HCT116 (cell line): ENCODE data around the gene KRTAP12-1.

Experiments
- CEBPB ChIP-seq: IDR thresholded peaks from 2 replicates; pipeline ENCODE4 v1.6.1; 2012; ENCODE audit warnings: low read depth
- TF ChIP-seq, protein P1 (sequence below), 3 experiments: fragments of 200-600 bp in 1 of 3; sonication (generic) in 1 of 3; IDR thresholded peaks in 2 of 3; conservative IDR thresholded peaks in 1 of 3; 2 replicates each; pipeline ENCODE4 v1.5.1; 2012 to 2017; ENCODE audit warnings: low read depth in 2 of 3, low read length in 2 of 3, antibody characterized with exemption in 1 of 3, borderline replicate concordance in 1 of 3, control low read depth in 1 of 3, mild to moderate bottlenecking in 1 of 3, mixed read lengths in 1 of 3, mixed run types in 1 of 3, moderate library complexity in 1 of 3; ENCODE audit not compliant: insufficient read depth in 1 of 3
- TF ChIP-seq, protein P2 (sequence below): IDR thresholded peaks from 2 replicates; pipeline ENCODE4 v1.6.1; 2012

DNA sequence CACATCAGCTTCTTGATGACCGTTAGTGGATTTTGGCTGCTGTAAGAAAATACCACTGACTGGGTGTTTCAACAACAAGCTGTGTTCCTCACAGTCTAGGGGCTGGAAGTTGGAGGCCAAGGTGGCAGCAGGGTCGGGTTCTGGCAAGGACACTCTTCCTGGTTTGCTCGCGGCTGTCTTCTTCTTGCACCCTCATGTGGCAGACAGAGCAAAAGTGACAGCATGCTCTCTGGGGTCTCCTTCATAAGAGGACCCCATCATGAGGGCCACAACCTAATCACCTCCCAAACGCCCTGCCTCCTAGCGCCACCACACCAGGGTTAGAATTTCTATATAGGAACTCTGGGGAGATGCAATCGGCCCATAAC lies 48.0 kb upstream of the KRTAP12-1 start:
- TF ChIP-seq, protein P1, sequence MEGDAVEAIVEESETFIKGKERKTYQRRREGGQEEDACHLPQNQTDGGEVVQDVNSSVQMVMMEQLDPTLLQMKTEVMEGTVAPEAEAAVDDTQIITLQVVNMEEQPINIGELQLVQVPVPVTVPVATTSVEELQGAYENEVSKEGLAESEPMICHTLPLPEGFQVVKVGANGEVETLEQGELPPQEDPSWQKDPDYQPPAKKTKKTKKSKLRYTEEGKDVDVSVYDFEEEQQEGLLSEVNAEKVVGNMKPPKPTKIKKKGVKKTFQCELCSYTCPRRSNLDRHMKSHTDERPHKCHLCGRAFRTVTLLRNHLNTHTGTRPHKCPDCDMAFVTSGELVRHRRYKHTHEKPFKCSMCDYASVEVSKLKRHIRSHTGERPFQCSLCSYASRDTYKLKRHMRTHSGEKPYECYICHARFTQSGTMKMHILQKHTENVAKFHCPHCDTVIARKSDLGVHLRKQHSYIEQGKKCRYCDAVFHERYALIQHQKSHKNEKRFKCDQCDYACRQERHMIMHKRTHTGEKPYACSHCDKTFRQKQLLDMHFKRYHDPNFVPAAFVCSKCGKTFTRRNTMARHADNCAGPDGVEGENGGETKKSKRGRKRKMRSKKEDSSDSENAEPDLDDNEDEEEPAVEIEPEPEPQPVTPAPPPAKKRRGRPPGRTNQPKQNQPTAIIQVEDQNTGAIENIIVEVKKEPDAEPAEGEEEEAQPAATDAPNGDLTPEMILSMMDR (IDR thresholded peaks at IDR 0.05 in 2 of 3, conservative IDR thresholded peaks at IDR 0.05 in 1 of 3; ENCODE audit: borderline replicate concordance in 1 of 3, insufficient read depth in 1 of 3, low read depth in 2 of 3, low read length in 2 of 3): no peak
- no peak for TF ChIP-seq CEBPB
- TF ChIP-seq, protein P2, sequence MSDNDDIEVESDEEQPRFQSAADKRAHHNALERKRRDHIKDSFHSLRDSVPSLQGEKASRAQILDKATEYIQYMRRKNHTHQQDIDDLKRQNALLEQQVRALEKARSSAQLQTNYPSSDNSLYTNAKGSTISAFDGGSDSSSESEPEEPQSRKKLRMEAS: no peak
